ENCODE measurements around the gene PDE11A.
"Not testable (repeated sequence)": the region's sequence is repeated elsewhere in the genome, so short reads cannot be mapped to it uniquely, and the experiment has no call there.

The PDE11A gene

DNA sequence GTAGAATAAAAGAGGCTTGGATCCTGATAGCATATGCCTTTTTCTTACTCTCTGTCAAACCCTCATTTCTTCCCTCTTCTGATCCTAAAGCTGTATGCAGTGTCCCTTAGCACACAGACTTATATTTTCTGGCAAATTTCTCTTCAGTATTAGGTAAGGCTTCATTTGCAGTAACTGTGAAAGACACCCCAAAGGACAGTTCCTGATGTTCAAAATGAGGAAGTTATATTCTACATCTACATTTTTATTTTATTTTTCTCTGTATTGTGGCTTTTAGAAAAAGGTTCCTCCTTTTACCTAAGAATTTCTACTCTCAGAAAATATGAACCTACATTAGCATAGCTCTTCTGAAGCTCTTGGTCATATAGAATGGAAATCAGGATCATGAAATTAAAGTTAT is 261.7 kb downstream of the PDE11A start:
- no peak for DNase-seq

- DNase-seq, result no peak
These were observed 263.4 kb downstream of the PDE11A start for GRCh38 chr2:177808984-177809809.

DNA sequence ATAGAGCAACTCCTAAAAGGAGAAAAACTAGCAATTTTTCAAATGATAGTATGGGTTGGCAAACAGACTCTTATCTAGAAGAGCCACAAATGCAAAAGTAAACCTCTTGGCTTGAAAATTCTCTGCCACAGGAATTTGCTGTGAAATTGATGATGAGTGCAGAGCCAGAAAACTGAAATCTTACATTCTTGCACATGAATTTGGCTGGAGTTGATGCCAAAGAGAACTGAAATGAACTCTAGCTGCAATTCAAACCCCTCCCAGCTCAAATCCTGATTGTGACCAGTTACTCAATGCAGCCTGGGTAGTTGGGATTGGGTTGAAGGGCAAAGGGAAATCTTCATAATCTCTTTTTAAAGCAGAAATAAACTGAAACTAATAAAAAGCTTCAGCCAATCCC is 266.6 kb downstream of the PDE11A start:
- DNase-seq, result no peak

- DNase-seq, result no peak
These were observed 273.0 kb downstream of the PDE11A start for GRCh38 chr2:177799531-177799930.

GRCh38 chr2:177797808-177798207 is 274.8 kb downstream of the PDE11A start:
- DNase-seq, result no peak

DNA sequence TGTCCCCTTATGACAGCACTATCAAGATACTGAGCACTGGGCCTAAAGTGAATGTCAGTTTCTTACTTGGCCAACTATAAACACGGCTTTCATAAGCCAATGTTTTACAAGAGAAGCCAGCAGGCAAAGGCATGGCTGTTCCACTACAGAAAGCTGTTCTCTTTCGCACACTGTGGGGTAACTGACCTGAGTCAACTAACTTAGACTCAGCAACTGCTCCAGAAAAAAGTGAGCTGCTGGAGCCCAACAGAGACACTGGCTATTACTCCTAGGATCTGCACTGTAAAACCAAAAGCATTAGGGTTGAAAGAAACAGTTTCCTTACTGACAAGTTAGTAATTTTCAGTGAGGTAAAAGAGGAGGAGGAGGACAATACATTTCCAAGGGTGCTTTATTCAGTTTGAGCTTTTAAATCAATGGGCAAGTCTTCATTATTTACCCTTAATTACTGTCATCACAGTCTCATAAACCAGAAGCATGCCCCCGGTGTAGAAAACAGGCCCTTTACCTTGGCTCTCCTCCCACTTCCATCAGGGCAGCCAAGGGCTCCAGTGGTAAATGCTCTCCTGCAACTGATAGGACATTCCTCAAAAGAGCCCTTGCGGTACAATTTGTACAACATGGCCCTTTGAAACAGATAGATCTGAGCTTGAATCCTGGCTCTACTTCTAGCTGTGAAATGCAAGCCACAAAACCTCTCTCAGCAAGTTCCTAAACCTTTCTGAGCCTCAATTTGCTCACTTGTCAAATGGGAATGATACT is 275.7 kb downstream of the PDE11A start:
- no peak for DNase-seq

DNA sequence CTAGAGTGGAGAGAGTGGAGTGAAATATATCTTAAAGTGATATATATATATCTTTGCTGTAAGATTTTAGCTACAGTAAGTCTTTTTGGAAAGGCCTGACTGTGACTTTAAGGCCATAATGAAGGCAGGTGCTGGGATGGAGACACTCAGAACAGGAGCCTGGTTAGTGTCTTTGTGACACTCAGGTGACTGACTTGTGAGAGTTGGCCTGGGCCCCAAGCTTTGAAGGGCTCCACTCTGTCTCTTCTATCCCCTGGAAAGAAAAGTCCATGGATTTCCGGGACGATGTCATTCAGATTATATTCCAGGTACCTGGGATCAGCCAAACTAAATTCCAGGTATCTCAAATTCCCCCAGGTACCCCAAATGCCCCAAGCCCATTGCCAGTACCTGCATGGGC is 276.6 kb downstream of the PDE11A start:
- no peak for DNase-seq

- DNase-seq, result not testable (repeated sequence)
These were observed 287.4 kb downstream of the PDE11A start for GRCh38 chr2:177785143-177785542.

- no peak for DNase-seq
These were observed 287.9 kb downstream of the PDE11A start for GRCh38 chr2:177784745-177785067.

DNA sequence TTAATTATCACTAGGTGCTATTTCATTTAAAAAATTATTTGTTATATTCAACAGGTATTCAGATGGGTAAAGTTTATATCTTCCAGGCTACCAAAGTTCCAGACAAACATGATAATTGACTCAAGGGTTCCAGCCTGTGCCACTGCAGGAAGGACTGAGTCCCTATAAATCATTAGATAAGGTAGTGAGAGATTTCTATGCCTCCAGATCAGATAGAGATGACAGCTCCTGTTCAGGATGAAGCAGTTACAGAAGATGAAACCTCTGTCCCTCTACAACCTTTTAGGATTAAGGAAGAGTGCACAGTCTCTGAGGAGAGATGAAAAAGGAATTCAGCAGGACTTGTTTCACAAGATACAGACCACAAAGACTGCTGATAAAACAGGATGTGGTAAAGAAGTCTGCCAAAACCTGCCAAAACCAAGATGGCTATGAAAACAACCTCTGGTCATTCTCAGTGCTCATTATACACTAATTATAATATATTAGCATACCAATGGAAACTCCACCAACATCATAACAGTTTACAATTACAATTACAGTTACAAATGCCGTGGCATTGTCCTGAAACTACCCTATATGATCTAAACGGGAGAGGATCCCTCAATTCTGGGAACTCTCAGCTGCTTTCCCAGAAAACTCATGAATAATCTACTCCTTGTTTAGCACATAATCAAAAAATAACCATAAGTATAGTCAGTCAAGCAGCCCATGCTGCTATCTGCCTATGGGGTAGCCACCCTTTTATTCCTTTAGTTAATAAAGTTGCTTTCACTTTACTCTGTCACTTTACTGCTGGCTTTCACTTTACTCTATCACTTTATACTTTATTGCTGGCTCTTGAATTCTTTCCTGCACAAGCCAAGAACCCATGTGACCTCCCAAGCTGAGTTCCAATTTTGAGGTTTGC is 288.5 kb downstream of the PDE11A start:
- DNase-seq, result no peak

GRCh38 chr2:177783091-177783490 is 289.5 kb downstream of the PDE11A start:
- DNase-seq, result no peak

DNA sequence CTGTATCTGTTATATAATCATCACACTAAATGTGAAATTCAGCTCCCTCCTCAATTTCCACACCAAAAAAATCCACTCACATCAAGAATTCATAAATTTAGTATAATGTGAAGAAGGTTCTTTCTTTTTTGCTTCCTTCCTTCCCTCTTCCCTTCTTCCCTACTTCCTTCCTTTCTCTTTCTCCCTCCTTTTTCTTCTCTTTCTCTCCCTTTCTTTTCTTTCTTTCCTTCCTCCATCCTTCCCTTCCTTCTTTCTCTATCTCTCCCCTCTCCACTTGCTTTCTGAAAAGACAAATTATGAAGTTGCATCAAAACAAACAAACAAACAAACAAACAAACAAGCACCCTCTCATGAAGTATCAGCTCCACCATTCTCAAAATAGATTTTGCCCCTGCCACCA is 290.0 kb downstream of the PDE11A start:
- DNase-seq, result no peak

DNA sequence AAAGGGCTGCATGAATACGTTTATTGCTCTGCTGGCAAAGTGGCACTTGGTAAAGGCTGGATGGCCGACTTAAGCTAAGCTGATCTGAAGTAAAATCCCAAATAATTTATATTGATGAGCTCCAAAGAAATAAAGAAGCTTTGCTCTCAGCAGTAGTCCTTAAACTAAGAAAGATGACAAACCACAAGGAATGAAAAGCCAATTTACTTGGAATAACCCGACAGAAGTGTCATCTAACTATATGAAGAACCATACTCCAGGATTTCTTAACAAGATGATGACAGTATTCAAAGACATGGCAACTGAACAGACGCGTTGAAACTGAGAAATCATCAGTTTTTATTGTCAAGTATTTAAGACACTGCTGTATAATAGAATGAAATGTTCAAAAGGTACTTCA is 294.1 kb downstream of the PDE11A start:
- DNase-seq, result no peak

- DNase-seq, result no peak
These were observed 300.0 kb downstream of the PDE11A start for GRCh38 chr2:177772529-177772928.

DNA sequence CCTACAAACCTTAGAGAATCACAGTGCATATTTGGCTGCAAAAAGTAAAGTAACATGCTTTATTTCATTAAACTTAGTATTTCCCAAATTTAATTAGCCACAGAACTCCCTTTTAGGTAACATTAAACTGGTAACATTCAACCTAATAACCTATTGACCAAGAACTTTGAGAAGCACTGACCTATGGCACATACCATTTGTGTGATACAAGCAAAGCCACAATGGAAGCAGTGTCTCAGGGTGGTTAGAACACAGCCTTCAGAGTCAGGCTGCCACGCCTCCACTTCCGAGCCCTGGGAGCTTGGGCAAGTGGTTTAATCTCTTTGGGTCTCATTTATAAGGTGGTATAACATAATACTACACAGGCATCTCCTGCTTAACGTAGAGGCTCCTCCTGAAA is 301.4 kb downstream of the PDE11A start:
- DNase-seq, result no peak

DNA sequence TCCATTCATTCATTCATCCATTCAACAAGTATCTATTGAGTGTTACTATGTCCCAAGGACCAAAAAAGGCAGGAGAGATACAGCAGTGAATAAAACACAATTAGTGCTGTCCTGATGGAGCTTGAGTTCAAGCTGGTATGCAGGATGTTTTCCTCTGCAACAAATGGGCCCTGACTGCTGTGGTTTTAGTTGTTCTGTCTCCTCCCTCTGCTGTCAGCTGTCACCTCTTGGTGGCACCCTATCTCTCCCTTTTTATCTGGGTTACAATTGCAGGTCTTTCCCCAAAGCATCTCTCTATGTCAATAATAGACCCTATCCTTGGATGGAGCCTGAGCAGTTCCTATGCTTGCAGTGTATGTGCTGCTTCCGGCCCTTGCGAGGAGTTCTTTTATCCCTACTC is 304.8 kb downstream of the PDE11A start:
- no peak for DNase-seq

DNA sequence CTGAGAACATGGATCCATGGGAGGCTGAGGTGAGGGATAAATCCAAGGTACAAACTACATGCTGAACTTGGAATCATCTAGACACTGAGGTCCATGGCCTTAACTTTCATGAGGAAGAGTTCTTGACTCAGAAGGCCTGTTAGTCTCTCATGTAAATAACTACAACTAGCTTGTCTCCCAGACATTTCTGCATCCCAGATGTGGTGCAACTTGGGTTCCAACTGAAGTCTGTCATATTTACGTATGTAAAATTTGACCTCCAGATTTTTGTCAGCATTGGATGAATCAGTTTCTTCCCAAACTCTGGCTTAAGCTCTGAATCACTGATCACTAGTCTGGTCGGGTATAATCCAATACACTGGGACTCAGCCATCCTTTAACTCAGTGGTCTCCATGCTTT is 306.9 kb downstream of the PDE11A start:
- no peak for DNase-seq

DNA sequence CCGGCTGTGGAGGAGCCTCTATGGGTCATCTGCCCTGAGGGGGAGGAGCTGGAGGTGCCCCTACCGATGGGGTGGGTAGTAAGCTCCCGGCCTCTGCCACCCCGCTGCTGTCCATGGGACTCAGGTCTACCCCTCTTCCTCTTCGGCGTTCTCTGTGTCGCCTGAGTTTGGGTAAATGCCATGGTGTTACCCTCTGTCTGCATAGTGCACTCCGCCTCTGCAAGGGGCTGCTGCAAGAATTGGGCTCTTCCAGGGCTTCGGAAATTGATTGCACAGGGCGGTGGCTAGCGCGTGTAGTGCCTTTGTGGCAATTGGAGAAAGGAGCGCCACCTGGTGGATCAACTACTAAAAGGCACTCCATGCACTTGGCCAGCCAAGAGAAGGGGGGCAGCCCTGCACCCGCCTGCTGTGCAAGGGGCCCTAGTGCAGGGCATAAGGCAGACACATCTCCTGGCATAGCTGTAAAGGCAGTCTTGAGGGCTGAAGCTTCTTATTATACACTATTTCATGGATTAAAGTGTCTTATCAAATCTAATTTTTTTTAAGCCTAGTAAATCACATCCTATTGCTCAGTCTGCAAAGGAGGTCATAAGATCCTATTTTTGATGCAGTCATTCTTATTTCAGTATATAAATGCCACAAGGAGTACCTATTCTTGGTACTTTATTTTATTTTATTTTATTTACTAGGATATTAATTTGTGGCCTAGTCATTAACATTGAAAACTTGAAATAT is 308.9 kb downstream of the PDE11A start:
- peak; percentile 88 for DNase-seq

GRCh38 chr2:177759443-177759842 is 313.1 kb downstream of the PDE11A start:
- no peak for DNase-seq

- no peak for DNase-seq
These were observed 313.8 kb downstream of the PDE11A start for GRCh38 chr2:177758591-177759371.

DNA sequence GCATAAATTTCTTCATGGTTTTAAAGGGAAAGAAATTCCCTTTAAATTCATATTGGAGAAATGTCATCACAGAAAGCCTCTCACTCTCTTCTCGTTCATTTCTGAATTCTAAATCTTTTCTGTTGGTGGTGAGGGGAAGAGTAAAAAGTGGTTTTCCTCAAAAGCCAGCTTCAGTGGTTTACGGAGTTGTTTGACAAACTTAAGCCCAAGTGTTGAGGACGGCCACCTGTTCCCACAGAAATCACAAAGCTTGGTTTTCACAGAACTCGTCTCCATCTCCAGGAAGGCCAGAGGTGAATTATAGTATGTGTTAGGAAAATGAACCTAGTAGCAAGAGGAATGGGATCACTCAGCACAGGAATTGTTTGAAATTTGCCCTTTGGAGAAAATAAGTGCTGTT is 316.2 kb downstream of the PDE11A start:
- no peak for DNase-seq

DNA sequence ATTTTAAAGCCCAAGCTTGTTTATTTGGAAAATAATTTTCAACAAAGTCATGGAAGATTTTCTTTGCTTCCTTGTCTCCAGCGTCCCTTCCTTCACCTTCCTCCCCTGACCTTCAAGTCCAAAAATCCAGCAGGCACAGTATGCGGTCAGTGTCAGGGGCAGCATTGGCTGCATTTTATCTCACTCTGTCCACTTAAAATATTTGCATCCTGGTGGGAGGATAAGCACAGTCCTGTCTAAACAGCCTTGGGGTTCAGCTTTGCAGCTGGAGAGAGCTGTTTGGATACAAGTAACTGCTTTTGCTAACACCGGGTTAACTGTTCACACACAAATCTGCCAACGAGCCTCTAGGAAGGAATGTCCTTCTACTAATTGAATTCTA is 318.1 kb downstream of the PDE11A start:
- DNase-seq, result no peak

All from activated effector memory CD4-positive, alpha-beta T cell treated with anti-CD3 and anti-CD28 coated beads, Interleukin-2, amount 50 U/mL, for 16 hours (primary cell).